Gastrocnemius medialis (tissue), 4 donors: Measurements from ENCODE around the gene TAS2R16.

Source experiments
- POLR2A ChIP-seq, 2 donors: fragments of 450-650 bp; IDR thresholded peaks; one replicate each; pipeline ENCODE4 v1.6.1; 2017; ENCODE audit warnings: antibody characterized with exemption in 2 of 2, mild to moderate bottlenecking in 2 of 2, moderate library complexity in 2 of 2
- TF ChIP-seq, protein P1 (sequence below), 5 experiments: fragments of 450-650 bp in 3 of 5; fragments of 200-600 bp in 2 of 5; sonication (generic) in 2 of 5; IDR thresholded peaks in 4 of 5; conservative IDR thresholded peaks in 1 of 5; 1 replicate in 4 of 5; 2 replicates in 1 of 5; pipeline ENCODE4 v1.5.1; 2016 to 2019; ENCODE audit warnings: antibody characterized with exemption in 5 of 5, mild to moderate bottlenecking in 3 of 5, moderate library complexity in 3 of 5

DNA sequence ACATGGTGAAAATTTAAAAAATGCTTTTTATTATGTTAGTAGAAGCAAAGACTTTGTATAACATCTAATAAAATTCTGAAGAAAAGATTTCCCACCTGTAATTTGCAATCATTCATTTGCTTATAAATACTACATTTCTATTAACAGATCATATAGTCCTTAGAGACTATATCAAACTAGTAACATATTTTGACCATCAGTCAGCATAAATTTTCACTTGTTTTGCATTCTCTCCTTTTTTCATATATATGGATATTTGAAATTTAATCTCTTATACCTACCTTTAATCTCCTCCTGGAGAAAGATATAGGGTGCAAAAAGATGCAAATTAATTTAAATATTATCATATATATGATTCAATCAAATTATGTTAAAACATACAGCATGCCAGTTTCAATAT is 16.9 kb upstream of the TAS2R16 start:
- TF ChIP-seq, protein P1, sequence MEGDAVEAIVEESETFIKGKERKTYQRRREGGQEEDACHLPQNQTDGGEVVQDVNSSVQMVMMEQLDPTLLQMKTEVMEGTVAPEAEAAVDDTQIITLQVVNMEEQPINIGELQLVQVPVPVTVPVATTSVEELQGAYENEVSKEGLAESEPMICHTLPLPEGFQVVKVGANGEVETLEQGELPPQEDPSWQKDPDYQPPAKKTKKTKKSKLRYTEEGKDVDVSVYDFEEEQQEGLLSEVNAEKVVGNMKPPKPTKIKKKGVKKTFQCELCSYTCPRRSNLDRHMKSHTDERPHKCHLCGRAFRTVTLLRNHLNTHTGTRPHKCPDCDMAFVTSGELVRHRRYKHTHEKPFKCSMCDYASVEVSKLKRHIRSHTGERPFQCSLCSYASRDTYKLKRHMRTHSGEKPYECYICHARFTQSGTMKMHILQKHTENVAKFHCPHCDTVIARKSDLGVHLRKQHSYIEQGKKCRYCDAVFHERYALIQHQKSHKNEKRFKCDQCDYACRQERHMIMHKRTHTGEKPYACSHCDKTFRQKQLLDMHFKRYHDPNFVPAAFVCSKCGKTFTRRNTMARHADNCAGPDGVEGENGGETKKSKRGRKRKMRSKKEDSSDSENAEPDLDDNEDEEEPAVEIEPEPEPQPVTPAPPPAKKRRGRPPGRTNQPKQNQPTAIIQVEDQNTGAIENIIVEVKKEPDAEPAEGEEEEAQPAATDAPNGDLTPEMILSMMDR (IDR thresholded peaks at IDR 0.05 in 4 of 5, conservative IDR thresholded peaks at IDR 0.05 in 1 of 5): no peak
- TF ChIP-seq POLR2A (IDR thresholded peaks at IDR 0.05): no peak
